ENCODE results near the gene DNER. TPM values are rescaled to one million over a fixed set of nuclear protein-coding genes. Genes with fewer than 3 reads are reported as not detected.
A peak's percentile ranks its signal among the peaks of the same experiment; 100 is the strongest.
"Not testable (repeated sequence)": the region's sequence is repeated elsewhere in the genome, so short reads cannot be mapped to it uniquely, and the experiment has no call there.

Gene DNER
- polyA plus RNA-seq, 2 of the 4 experiments (the other 2 are of a cell fraction) = 0.34 to 4.2 TPM

DNA sequence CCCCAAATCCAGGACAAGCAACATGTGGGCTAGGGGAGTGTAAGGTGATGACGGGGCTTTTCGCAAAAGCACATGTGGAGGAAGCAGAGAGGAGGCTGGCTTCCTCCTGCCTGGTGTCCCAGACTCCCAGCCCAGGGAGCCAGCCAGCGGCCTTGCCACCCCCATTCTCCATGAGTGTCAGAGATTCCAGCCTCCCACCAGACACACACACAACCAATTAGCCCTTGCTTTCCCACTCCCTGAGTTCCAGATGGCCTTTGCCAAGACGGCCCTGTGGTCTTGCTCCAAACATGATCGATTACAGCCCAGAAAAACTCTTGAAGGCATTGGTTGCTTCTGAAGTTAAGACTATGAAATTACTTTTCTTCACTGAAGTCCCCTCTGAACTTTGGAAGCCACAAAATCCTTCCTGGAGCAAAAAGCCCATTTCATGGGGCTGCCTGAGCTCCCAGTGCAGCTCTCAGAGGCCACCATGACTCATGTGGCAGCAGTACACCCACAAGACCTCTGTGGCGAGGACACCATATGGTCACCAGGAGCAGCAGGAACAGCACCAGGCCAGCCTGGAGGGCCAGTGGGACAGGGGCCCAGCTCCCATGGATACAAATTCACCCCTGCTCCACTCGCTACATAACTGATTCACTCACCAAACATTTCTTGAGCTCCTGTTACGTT lies 374.1 kb downstream of the DNER start:
- ChIA-PET POLR2A (no interaction called here), CTCF (interaction anchor here (0.6 to 1.5 kb wide), 7 partner anchors 18 to 305 kb away, joined by 3 to 4 read pairs (median 3); no protein-coding TSS in a partner anchor)
- WGBS (ENCODE audit: missing lambda C conversion rate) = 87% methylated on average over 8 of the region's 8 CpGs
- Histone ChIP-seq H3K9me3 (no peaks in the 10 kb centered on the region), H3K27ac (0 out of 6 replicates have a peak overlapping the region, but pooled peaks of 1 of the 2 experiments have one; percentile 4), H3K4me2 (no peak overlapping the region), H3K4me3 (no peak overlapping the region), H3K4me1 (no peaks in the 10 kb centered on the region)
- ATAC-seq = no peak
- FAIRE-seq = no peak
- TF ChIP-seq RFX5 (IDR thresholded peaks at IDR 0.05) = no peak
- no peak for TF ChIP-seq PHF8 (IDR thresholded peaks at IDR 0.05; ENCODE audit: borderline replicate concordance, low read depth)
- no peak for TF ChIP-seq CBX2 (IDR thresholded peaks at IDR 0.05; ENCODE audit: borderline replicate concordance, low read depth)
- TF ChIP-seq, protein P1, sequence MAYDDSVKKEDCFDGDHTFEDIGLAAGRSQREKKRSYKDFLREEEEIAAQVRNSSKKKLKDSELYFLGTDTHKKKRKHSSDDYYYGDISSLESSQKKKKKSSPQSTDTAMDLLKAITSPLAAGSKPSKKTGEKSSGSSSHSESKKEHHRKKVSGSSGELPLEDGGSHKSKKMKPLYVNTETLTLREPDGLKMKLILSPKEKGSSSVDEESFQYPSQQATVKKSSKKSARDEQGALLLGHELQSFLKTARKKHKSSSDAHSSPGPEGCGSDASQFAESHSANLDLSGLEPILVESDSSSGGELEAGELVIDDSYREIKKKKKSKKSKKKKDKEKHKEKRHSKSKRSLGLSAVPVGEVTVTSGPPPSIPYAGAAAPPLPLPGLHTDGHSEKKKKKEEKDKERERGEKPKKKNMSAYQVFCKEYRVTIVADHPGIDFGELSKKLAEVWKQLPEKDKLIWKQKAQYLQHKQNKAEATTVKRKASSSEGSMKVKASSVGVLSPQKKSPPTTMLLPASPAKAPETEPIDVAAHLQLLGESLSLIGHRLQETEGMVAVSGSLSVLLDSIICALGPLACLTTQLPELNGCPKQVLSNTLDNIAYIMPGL (CRISPR knock-in tag; IDR thresholded peaks at IDR 0.05; ENCODE audit: borderline replicate concordance) = no peak
- no peak for TF ChIP-seq ZNF302 (CRISPR knock-in tag; IDR thresholded peaks at IDR 0.05)
- TF ChIP-seq NR3C1 (IDR thresholded peaks at IDR 0.05) = no peak
- no peak for TF ChIP-seq BHLHE40 (IDR thresholded peaks at IDR 0.05; ENCODE audit: low read depth, low read length)
- no peak for TF ChIP-seq CBX8 (IDR thresholded peaks at IDR 0.05)
- TF ChIP-seq, protein P2, sequence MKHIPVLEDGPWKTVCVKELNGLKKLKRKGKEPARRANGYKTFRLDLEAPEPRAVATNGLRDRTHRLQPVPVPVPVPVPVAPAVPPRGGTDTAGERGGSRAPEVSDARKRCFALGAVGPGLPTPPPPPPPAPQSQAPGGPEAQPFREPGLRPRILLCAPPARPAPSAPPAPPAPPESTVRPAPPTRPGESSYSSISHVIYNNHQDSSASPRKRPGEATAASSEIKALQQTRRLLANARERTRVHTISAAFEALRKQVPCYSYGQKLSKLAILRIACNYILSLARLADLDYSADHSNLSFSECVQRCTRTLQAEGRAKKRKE (CRISPR knock-in tag; IDR thresholded peaks at IDR 0.05; ENCODE audit: low read depth) = no peak
- no peak for TF ChIP-seq MYC (IDR thresholded peaks at IDR 0.05; ENCODE audit: borderline replicate concordance, low read length)
- DNase-seq (ENCODE audit: low read depth in 1 of 2, low spot score in 1 of 2) = no peak

DNA sequence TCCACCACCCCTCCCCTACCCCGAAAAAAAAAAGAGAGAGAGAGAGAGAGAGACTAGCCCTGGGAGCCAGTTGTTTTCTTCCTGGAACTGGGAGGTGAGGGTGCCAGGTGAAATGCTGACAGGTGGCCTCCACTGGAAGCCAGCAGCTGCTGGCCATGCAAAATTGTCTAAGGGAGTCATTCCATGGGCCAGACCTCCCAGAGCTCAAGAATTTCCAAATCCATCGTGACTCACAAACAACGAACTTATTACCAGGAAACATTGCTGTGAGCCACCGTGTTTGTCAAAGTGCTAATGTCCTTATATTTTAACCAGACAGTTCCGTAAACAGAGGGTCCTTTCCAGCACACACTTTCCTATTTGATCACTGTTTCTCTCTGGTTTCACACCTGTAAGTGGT lies 374.7 kb downstream of the DNER start:
- Histone ChIP-seq H3K4me3 (no peak overlapping the region), H3K4me2 (no peak overlapping the region), H3K4me1 (no peaks in the 10 kb centered on the region), H3K27ac (no peak overlapping the region), H3K9me3 (no peaks in the 10 kb centered on the region)
- no peak for FAIRE-seq
- 33% methylated on average over 5 of the region's 5 CpGs for WGBS (ENCODE audit: missing lambda C conversion rate)
- TF ChIP-seq, protein P1 (CRISPR knock-in tag; IDR thresholded peaks at IDR 0.05; ENCODE audit: borderline replicate concordance) = no peak
- TF ChIP-seq, protein P3, sequence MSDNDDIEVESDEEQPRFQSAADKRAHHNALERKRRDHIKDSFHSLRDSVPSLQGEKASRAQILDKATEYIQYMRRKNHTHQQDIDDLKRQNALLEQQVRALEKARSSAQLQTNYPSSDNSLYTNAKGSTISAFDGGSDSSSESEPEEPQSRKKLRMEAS (IDR thresholded peaks at IDR 0.05) = no peak
- ATAC-seq = no peak
- ChIA-PET CTCF (interaction anchor here (0.7 to 1.5 kb wide), 5 partner anchors 19 to 306 kb away, joined by 3 to 4 read pairs (median 3); no protein-coding TSS in a partner anchor), POLR2A (no interaction called here)
- DNase-seq (ENCODE audit: low read depth in 1 of 2, low spot score in 1 of 2) = peak in 1 of 2 experiments; percentile 10

DNA sequence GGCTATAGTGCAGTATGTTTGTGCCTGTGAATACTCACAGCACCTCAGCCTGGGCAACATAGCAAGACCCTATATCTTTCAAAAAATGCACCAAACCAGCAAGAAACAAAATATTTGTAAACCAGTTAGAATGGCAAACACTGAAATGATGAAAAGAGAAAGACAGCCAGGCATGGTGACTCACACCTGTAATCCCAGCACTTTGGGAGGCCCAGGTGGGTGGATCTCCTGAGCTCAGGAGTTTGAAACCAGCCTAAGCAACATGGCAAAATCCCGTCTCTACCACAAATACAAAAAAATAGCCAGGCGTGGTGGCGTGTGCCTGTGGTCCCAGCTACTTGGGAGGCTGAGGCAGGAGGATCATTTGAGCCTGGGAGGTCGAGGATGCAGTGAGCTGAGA lies 375.2 kb downstream of the DNER start:
- H3K4me1 ChIP-seq; ATAC-seq; H3K27ac ChIP-seq; H3K9me3 ChIP-seq; FAIRE-seq; DNase-seq (ENCODE audit: low read depth in 1 of 2, low spot score in 1 of 2); H3K4me2 ChIP-seq; POLR2A ChIA-PET; H3K4me3 ChIP-seq: not testable (repeated sequence)
- 73% methylated on average over 4 of the region's 4 CpGs for WGBS (ENCODE audit: missing lambda C conversion rate)
- CTCF ChIA-PET = interaction anchor here (0.7 to 1.5 kb wide), 4 partner anchors 19 to 306 kb away, joined by 3 to 4 read pairs (median 3); no protein-coding TSS in a partner anchor

DNA sequence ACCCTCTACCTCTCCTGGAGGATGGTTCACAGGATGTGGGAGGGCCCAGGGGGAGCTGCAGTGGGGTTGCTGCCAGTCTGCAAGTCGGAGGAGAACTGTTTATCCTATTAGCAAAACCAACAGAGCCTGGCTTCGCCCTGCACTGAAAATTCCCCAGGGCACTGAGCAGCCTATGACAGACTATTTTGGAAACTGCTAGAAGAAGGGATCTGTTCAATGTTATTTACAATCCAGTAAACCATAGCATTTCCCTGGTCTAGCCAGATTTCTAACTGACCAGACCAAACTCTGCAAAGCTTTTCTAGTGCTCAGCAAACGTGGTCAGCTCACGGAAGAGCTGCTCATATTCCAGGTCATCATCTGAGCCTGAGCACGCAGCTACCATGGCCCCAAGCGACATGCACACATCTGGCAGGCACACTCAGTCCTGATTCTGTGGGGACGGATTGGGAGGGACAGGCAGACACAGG lies 378.4 kb downstream of the DNER start:
- Histone ChIP-seq H3K4me1 (no peaks in the 10 kb centered on the region), H3K4me3 (no peak overlapping the region), H3K27ac (no peak overlapping the region), H3K9me3 (no peaks in the 10 kb centered on the region), H3K4me2 (no peak overlapping the region)
- ChIA-PET CTCF (no interaction called here), POLR2A (no interaction called here)
- FAIRE-seq = no peak
- DNase-seq (ENCODE audit: low read depth in 1 of 2, low spot score in 1 of 2) = no peak
- no peak for ATAC-seq
- TF ChIP-seq ZC3H11A (IDR thresholded peaks at IDR 0.05) (no peak), KDM1A (IDR thresholded peaks at IDR 0.05; ENCODE audit: low read depth) (no peak), ZSCAN20 (CRISPR knock-in tag; IDR thresholded peaks at IDR 0.05) (no peak), FOSL2 (IDR thresholded peaks at IDR 0.05) (no peak), FOSL2 (CRISPR knock-in tag; IDR thresholded peaks at IDR 0.05) (no peak), NR3C1 (IDR thresholded peaks at IDR 0.05) (no peak), FOSB (CRISPR knock-in tag; IDR thresholded peaks at IDR 0.05) (no peak), FOXS1 (CRISPR knock-in tag; IDR thresholded peaks at IDR 0.05) (no peak), TFCP2L1 (CRISPR knock-in tag; IDR thresholded peaks at IDR 0.05) (no peak), NPAS2 (CRISPR knock-in tag; IDR thresholded peaks at IDR 0.05; ENCODE audit: borderline replicate concordance) (no peak)
- TF ChIP-seq, protein P3 (IDR thresholded peaks at IDR 0.05) = no peak
- TF ChIP-seq, protein P1 (CRISPR knock-in tag; IDR thresholded peaks at IDR 0.05; ENCODE audit: borderline replicate concordance) = no peak
- WGBS (ENCODE audit: missing lambda C conversion rate) = 65% methylated on average over 7 of the region's 7 CpGs
